MCF 10A (cell line): ENCODE results near the gene CLMN. TPM values are rescaled to one million over a fixed set of nuclear protein-coding genes. Genes with fewer than 3 reads are reported as not detected.

Source experiments
- BruUV-seq: library from RNA; stranded (reverse); fragments of 400-500 nt; replicated peaks from 2 replicates; lab custom pipeline; 2021; lab: Mats Ljungman, UMichigan
- CTCF ChIA-PET: fragments of 300-600 bp; sonication (Branson Sonifier 250); formaldehyde crosslinking; extraction: SDS; loops from one replicate; lab custom pipeline; 2021; ENCODE audit warnings: antibody characterized with exemption, inconsistent platforms; lab: Yijun Ruan, JAX
- POLR2A ChIA-PET: fragments of 300-600, 350-650 bp; sonication (Branson Sonifier 250); formaldehyde crosslinking; extraction: SDS; loops from one replicate; lab custom pipeline; 2020; ENCODE audit warnings: antibody characterized with exemption, inconsistent platforms; lab: Yijun Ruan, JAX
- DNase-seq: peaks from one replicate; pipeline ENCODE4 v3.0.0-alpha.2; 2018; ENCODE audit not compliant: unreplicated experiment
- H3K27ac Mint-ChIP-seq: one replicate; pipeline ENCODE4 v1.8.0; 2022; ENCODE audit warnings: mild to moderate bottlenecking, low read depth, mixed read lengths; ENCODE audit not compliant: unreplicated experiment
- H3K27me3 Mint-ChIP-seq: one replicate; pipeline ENCODE4 v1.8.0; 2022; ENCODE audit warnings: mixed read lengths; ENCODE audit not compliant: insufficient read depth, unreplicated experiment
- H3K36me3 Mint-ChIP-seq: one replicate; pipeline ENCODE4 v1.8.0; 2022; ENCODE audit warnings: mild to moderate bottlenecking, moderate library complexity, mixed read lengths; ENCODE audit not compliant: insufficient read depth, unreplicated experiment
- H3K4me1 Mint-ChIP-seq: one replicate; pipeline ENCODE4 v1.8.0; 2022; ENCODE audit warnings: mixed read lengths; ENCODE audit not compliant: insufficient read depth, unreplicated experiment
- H3K4me3 Mint-ChIP-seq: one replicate; pipeline ENCODE4 v1.8.0; 2022; ENCODE audit warnings: mild to moderate bottlenecking, moderate library complexity, mixed read lengths; ENCODE audit not compliant: unreplicated experiment
- H3K9me3 Mint-ChIP-seq: one replicate; pipeline ENCODE4 v1.8.0; 2022; ENCODE audit warnings: mixed read lengths; ENCODE audit not compliant: unreplicated experiment
- CTCF ChIP-seq: fragments of 200-600 bp; IDR thresholded peaks from one replicate; pipeline ENCODE4 v1.8.0; 2022; ENCODE audit warnings: antibody characterized with exemption, mild to moderate bottlenecking; ENCODE audit not compliant: unreplicated experiment
- intact Hi-C: fragments of 100-400 bp; cut with micrococcal nuclease; formaldehyde crosslinking; loops from 2 replicates; pipeline ENCODE4 v1.14.1; 2022
- total RNA-seq: library from RNA; stranded (reverse); gene quantifications from 2 replicates; pipeline ENCODE4 v1.2.3, GENCODE V29; 2022

Gene CLMN
- total RNA-seq, 1 experiment from 2014 or later, result 17.9 TPM

GRCh38 chr14:95195031-95195430 lies 124.7 kb downstream of the CLMN start:
- Mint-ChIP-seq H3K27ac (no peak overlapping the region), H3K4me3 (no peak overlapping the region), H3K9me3 (no peaks in the 10 kb centered on the region), H3K27me3 (no peaks in the 10 kb centered on the region), H3K36me3 (peaks cover 28% of the 10 kb centered on the region), H3K4me1 (no peaks in the 10 kb centered on the region)
- no TSS peak for BruUV-seq
- CTCF ChIA-PET, result interaction anchor here (1.0 kb wide), 1 partner anchor 799 kb away, joined by 3 read pairs; no protein-coding TSS in a partner anchor
- DNase-seq, result no peak
- no peak for TF ChIP-seq CTCF
- intact Hi-C loops, result no loop called here
- POLR2A ChIA-PET, result no interaction called here

- POLR2A ChIA-PET, result no interaction called here
Measured at GRCh38 chr14:95193081-95193480, 126.6 kb downstream of the CLMN start.

GRCh38 chr14:95192311-95192710 lies 127.4 kb downstream of the CLMN start:
- Mint-ChIP-seq H3K4me1 (no peaks in the 10 kb centered on the region), H3K9me3 (peaks cover 10% of the 10 kb centered on the region), H3K27me3 (no peaks in the 10 kb centered on the region), H3K4me3 (no peak overlapping the region), H3K27ac (no peak overlapping the region), H3K36me3 (peaks cover 30% of the 10 kb centered on the region)
- ChIA-PET CTCF (no interaction called here), POLR2A (no interaction called here)
- BruUV-seq, result no TSS peak
- intact Hi-C loops, result no loop called here
- DNase-seq, result no peak
- no peak for TF ChIP-seq CTCF

More at GRCh38 chr14:95193081-95193480, 126.6 kb downstream of the CLMN start:
- no peak overlapping the region for H3K27ac Mint-ChIP-seq
- no peak for TF ChIP-seq CTCF
- H3K9me3 Mint-ChIP-seq, result peaks cover 5% of the 10 kb centered on the region
- H3K27me3 Mint-ChIP-seq, result no peaks in the 10 kb centered on the region
- DNase-seq, result no peak
- BruUV-seq, result no TSS peak
- H3K36me3 Mint-ChIP-seq, result peaks cover 26% of the 10 kb centered on the region
- no peak overlapping the region for H3K4me3 Mint-ChIP-seq
- intact Hi-C loops, result no loop called here
- H3K4me1 Mint-ChIP-seq, result no peaks in the 10 kb centered on the region
- CTCF ChIA-PET, result interaction anchor here (0.6 kb wide), 1 partner anchor 1481 kb away, joined by 3 read pairs; no protein-coding TSS in a partner anchor

GRCh38 chr14:95191445-95192199 lies 128.1 kb downstream of the CLMN start:
- intact Hi-C loops, result no loop called here
- H3K36me3 Mint-ChIP-seq, result peaks cover 30% of the 10 kb centered on the region
- no peaks in the 10 kb centered on the region for H3K4me1 Mint-ChIP-seq
- H3K27ac Mint-ChIP-seq, result no peak overlapping the region
- TF ChIP-seq CTCF, result no peak
- no peaks in the 10 kb centered on the region for H3K27me3 Mint-ChIP-seq
- DNase-seq, result no peak
- CTCF ChIA-PET, result no interaction called here
- peaks cover 16% of the 10 kb centered on the region for H3K9me3 Mint-ChIP-seq
- no TSS peak for BruUV-seq
- no peak overlapping the region for H3K4me3 Mint-ChIP-seq
- POLR2A ChIA-PET, result no interaction called here
